Astrocyte (in vitro differentiated cells and primary cell): ENCODE results near the gene LRP1B. TPM values are rescaled to one million over a fixed set of nuclear protein-coding genes. Genes with fewer than 3 reads are reported as not detected.
"Not testable (repeated sequence)": the region's sequence is repeated elsewhere in the genome, so short reads cannot be mapped to it uniquely, and the experiment has no call there.

Experiments used
- DNase-seq: peaks from one replicate; pipeline ENCODE4 v3.0.0-alpha.2; 2010; ENCODE audit warnings: low read depth
- FAIRE-seq: peaks from 2 replicates; lab custom pipeline; 2011; peaks lifted over from hg19 to GRCh38; lab: Jason Lieb, UNC
- H2AFZ ChIP-seq: 2 replicates; pipeline ENCODE4 v1.6.0; 2012; ENCODE audit warnings: low read depth, low read length, inconsistent platforms
- H3K27ac ChIP-seq: 2 replicates; pipeline ENCODE4 v1.5.1; 2011; ENCODE audit warnings: low read depth, low read length, inconsistent platforms
- H3K27me3 ChIP-seq: 2 replicates; pipeline ENCODE4 v1.6.0; 2011; ENCODE audit warnings: low read length, inconsistent platforms; ENCODE audit not compliant: insufficient read depth
- H3K36me3 ChIP-seq: 2 replicates; pipeline ENCODE4 v1.5.1; 2011; ENCODE audit warnings: low read length, inconsistent platforms; ENCODE audit not compliant: insufficient read depth
- H3K4me1 ChIP-seq: 2 replicates; pipeline ENCODE4 v1.5.1; 2011; ENCODE audit warnings: low read length, inconsistent platforms; ENCODE audit not compliant: insufficient read depth
- H3K4me2 ChIP-seq: 2 replicates; pipeline ENCODE4 v1.6.0; 2012; ENCODE audit warnings: low read length, inconsistent platforms
- H3K4me3 ChIP-seq: 2 replicates; pipeline ENCODE4 v1.5.1; 2011; ENCODE audit warnings: low read depth, mild to moderate bottlenecking, low read length, inconsistent platforms; ENCODE audit not compliant: insufficient read depth
- H3K79me2 ChIP-seq: 2 replicates; pipeline ENCODE4 v1.6.0; 2012; ENCODE audit warnings: mild to moderate bottlenecking, low read length, inconsistent platforms; ENCODE audit not compliant: insufficient read depth
- H3K9ac ChIP-seq: 2 replicates; pipeline ENCODE4 v1.6.0; 2012; ENCODE audit warnings: mild to moderate bottlenecking, low read length, inconsistent platforms
- H3K9me3 ChIP-seq: 2 replicates; pipeline ENCODE4 v1.5.1; 2012; ENCODE audit warnings: low read depth, mild to moderate bottlenecking, low read length, inconsistent platforms; ENCODE audit not compliant: insufficient read depth
- H4K20me1 ChIP-seq: 2 replicates; pipeline ENCODE4 v1.6.0; 2012; ENCODE audit warnings: low read length, inconsistent platforms; ENCODE audit not compliant: insufficient read depth
- H3K27ac Mint-ChIP-seq: one replicate; pipeline ENCODE4 v1.8.0; 2021; ENCODE audit warnings: mild to moderate bottlenecking, mixed read lengths; ENCODE audit not compliant: unreplicated experiment
- H3K27me3 Mint-ChIP-seq: one replicate; pipeline ENCODE4 v1.8.0; 2021; ENCODE audit warnings: low read depth, mixed read lengths; ENCODE audit not compliant: unreplicated experiment
- H3K36me3 Mint-ChIP-seq: one replicate; pipeline ENCODE4 v1.8.0; 2021; ENCODE audit warnings: low read depth, mixed read lengths; ENCODE audit not compliant: unreplicated experiment
- H3K4me1 Mint-ChIP-seq: one replicate; pipeline ENCODE4 v1.8.0; 2021; ENCODE audit warnings: low read depth, mixed read lengths; ENCODE audit not compliant: unreplicated experiment
- H3K4me3 Mint-ChIP-seq: one replicate; pipeline ENCODE4 v1.8.0; 2021; ENCODE audit warnings: mild to moderate bottlenecking, moderate library complexity, mixed read lengths; ENCODE audit not compliant: unreplicated experiment
- H3K9me3 Mint-ChIP-seq: one replicate; pipeline ENCODE4 v1.8.0; 2021; ENCODE audit warnings: mild to moderate bottlenecking, mixed read lengths; ENCODE audit not compliant: unreplicated experiment
- EZH2 ChIP-seq: IDR thresholded peaks from 2 replicates; pipeline ENCODE4 v1.6.1; 2012; ENCODE audit warnings: mild to moderate bottlenecking, low read length, inconsistent platforms; ENCODE audit not compliant: insufficient read depth
- total RNA-seq: library from RNA; stranded (reverse); gene quantifications from 2 replicates; pipeline ENCODE4 v1.2.1, GENCODE V29; 2021
- TF ChIP-seq, protein P1 (sequence below): IDR thresholded peaks from 2 replicates; pipeline ENCODE4 v1.5.1; 2011; ENCODE audit warnings: low read depth, mild to moderate bottlenecking, inconsistent platforms, low read length, moderate library complexity; ENCODE audit not compliant: insufficient read depth

Gene LRP1B
- total RNA-seq, 1 donor from 2014 or later = 1.5 TPM

DNA sequence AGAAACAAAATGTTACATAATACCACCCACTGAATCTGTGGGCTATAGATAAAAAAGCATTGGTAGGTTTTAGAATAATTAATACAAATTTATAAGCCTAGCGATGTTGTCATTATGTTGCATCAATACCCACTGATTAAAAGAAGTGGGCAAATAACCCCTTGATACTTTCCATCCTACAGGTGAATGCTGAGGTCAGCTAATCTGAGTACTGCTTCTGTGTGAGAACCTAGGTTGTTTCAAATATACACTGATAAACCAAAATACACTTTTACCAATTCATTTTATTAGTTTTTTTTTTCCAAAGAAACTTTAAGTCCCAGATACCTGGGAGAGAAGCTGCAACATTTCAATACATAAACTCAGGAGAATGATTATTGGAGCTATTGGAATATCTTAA lies 948.6 kb downstream of the LRP1B start:
- no peak overlapping the region for H3K4me2 ChIP-seq
- no peaks in the 10 kb centered on the region for H3K36me3 ChIP-seq
- Mint-ChIP-seq H3K4me3 (no peak overlapping the region), H3K4me1 (peaks cover 3% of the 10 kb centered on the region), H3K9me3 (peaks cover 4% of the 10 kb centered on the region), H3K36me3 (no peaks in the 10 kb centered on the region), H3K27me3 (no peaks in the 10 kb centered on the region), H3K27ac (no peak overlapping the region)
- no peak overlapping the region for H3K4me3 ChIP-seq
- DNase-seq (no peak), FAIRE-seq (no peak)
- H3K79me2 ChIP-seq = no peaks in the 10 kb centered on the region
- no peaks in the 10 kb centered on the region for H3K27me3 ChIP-seq
- H2AFZ ChIP-seq = no peak overlapping the region
- H3K4me1 ChIP-seq = no peaks in the 10 kb centered on the region
- no peaks in the 10 kb centered on the region for H4K20me1 ChIP-seq
- no peak overlapping the region for H3K9ac ChIP-seq
- H3K27ac ChIP-seq = no peak overlapping the region
- no peak for TF ChIP-seq EZH2
- TF ChIP-seq, protein P1, sequence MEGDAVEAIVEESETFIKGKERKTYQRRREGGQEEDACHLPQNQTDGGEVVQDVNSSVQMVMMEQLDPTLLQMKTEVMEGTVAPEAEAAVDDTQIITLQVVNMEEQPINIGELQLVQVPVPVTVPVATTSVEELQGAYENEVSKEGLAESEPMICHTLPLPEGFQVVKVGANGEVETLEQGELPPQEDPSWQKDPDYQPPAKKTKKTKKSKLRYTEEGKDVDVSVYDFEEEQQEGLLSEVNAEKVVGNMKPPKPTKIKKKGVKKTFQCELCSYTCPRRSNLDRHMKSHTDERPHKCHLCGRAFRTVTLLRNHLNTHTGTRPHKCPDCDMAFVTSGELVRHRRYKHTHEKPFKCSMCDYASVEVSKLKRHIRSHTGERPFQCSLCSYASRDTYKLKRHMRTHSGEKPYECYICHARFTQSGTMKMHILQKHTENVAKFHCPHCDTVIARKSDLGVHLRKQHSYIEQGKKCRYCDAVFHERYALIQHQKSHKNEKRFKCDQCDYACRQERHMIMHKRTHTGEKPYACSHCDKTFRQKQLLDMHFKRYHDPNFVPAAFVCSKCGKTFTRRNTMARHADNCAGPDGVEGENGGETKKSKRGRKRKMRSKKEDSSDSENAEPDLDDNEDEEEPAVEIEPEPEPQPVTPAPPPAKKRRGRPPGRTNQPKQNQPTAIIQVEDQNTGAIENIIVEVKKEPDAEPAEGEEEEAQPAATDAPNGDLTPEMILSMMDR = no peak
- no peaks in the 10 kb centered on the region for H3K9me3 ChIP-seq

- not testable (repeated sequence) for H3K27ac ChIP-seq, DNase-seq, H3K9me3 Mint-ChIP-seq, FAIRE-seq, H3K36me3 ChIP-seq, H3K27me3 ChIP-seq, H2AFZ ChIP-seq, H3K36me3 Mint-ChIP-seq, H3K4me3 Mint-ChIP-seq, H3K9ac ChIP-seq, H3K4me1 ChIP-seq, H3K79me2 ChIP-seq, H3K27me3 Mint-ChIP-seq, H3K9me3 ChIP-seq, H4K20me1 ChIP-seq, H3K27ac Mint-ChIP-seq, H3K4me3 ChIP-seq, H3K4me2 ChIP-seq
- H3K4me1 Mint-ChIP-seq = peaks cover 18% of the 10 kb centered on the region
Measured at GRCh38 chr2:141169117-141169516, 961.7 kb downstream of the LRP1B start.

DNA sequence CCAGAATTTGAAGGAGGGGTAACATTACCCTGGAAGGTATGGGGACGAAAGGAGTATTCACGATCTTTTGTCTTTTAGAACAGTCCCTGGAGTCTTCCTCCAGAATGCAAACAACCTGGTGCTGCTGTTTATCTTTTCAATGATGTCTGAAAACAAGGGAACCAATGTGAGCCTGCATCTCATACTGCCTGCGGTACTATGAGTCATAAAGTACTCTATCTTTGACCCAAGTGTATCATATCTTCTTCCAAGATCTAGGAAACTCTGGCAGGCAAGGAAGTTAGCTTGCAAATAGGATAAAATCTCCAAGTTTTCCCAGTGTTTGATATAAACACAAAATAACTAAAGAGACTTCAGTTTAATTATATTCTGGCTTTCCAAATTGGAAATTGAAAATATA lies 968.5 kb downstream of the LRP1B start:
- H4K20me1 ChIP-seq = no peaks in the 10 kb centered on the region
- H3K4me3 Mint-ChIP-seq = no peak overlapping the region
- H3K27ac ChIP-seq = no peak overlapping the region
- TF ChIP-seq, protein P1 = no peak
- TF ChIP-seq EZH2 = no peak
- no peaks in the 10 kb centered on the region for H3K9me3 ChIP-seq
- no peaks in the 10 kb centered on the region for H3K36me3 ChIP-seq
- no peaks in the 10 kb centered on the region for H3K36me3 Mint-ChIP-seq
- FAIRE-seq (no peak), DNase-seq (no peak)
- no peak overlapping the region for H2AFZ ChIP-seq
- no peaks in the 10 kb centered on the region for H3K27me3 Mint-ChIP-seq
- H3K9ac ChIP-seq = no peak overlapping the region
- no peak overlapping the region for H3K27ac Mint-ChIP-seq
- no peaks in the 10 kb centered on the region for H3K79me2 ChIP-seq
- no peak overlapping the region for H3K4me3 ChIP-seq
- no peaks in the 10 kb centered on the region for H3K9me3 Mint-ChIP-seq
- no peaks in the 10 kb centered on the region for H3K4me1 Mint-ChIP-seq
- H3K4me1 ChIP-seq = no peaks in the 10 kb centered on the region
- no peak overlapping the region for H3K4me2 ChIP-seq
- H3K27me3 ChIP-seq = no peaks in the 10 kb centered on the region
